GM12892 (cell line): ENCODE results near the gene RAB22A.

Experiments used
- POLR2A ChIP-seq: IDR thresholded peaks from 2 replicates; pipeline ENCODE4 v1.6.1; 2011; ENCODE audit warnings: low read depth, low read length, control low read depth
- POLR2AphosphoS5 ChIP-seq: IDR thresholded peaks from 2 replicates; pipeline ENCODE4 v1.6.1; 2011; ENCODE audit warnings: low read depth, low read length, control low read depth
- TAF1 ChIP-seq: IDR thresholded peaks from 2 replicates; pipeline ENCODE4 v1.6.1; 2011; ENCODE audit warnings: low read depth, mild to moderate bottlenecking, control low read depth, low read length, borderline replicate concordance

- TF ChIP-seq POLR2A: no peak
- no peak for TF ChIP-seq POLR2AphosphoS5
- TF ChIP-seq TAF1: no peak
Observed at GRCh38 chr20:58393299-58393698, 83.8 kb downstream of the RAB22A start.
